ENCODE data around the gene FAM13C. TPM values are rescaled to one million over a fixed set of nuclear protein-coding genes. Genes with fewer than 3 reads are reported as not detected.

FAM13C gene
- total RNA-seq, 4 donors from 2014 or later: 45.1 to 62.9 (median 53.1) TPM

- WGBS: 94% methylated on average over 2 of the region's 2 CpGs
- Histone ChIP-seq H3K9me3 (no peaks in the 10 kb centered on the region), H3K27ac (replicated peaks in 1 of 4) (no peak overlapping the region), H3K36me3 (peaks cover 0 to 9% (median 0%) of the 10 kb centered on the region in 4 donors), H3K4me1 (peaks cover 13 to 69% (median 60%) of the 10 kb centered on the region in 4 donors), H3K4me3 (no peak overlapping the region), H3K27me3 (no peaks in the 10 kb centered on the region)
- intact Hi-C loops (cut with DNase I): no loop called here
- DNase-seq (ENCODE audit: extremely low spot score): no peak
- TF ChIP-seq CTCF (IDR thresholded peaks at IDR 0.05): no peak
Observed at GRCh38 chr10:59304521-59305097, 57.7 kb downstream of the FAM13C start.

- Histone ChIP-seq H3K27me3 (no peaks in the 10 kb centered on the region), H3K36me3 (peaks cover 0 to 15% (median 0%) of the 10 kb centered on the region in 4 donors), H3K9me3 (no peaks in the 10 kb centered on the region), H3K27ac (replicated peaks in 1 of 4) (peak overlapping the region; percentile 42 to 64 (median 56)), H3K4me3 (no peak overlapping the region), H3K4me1 (peaks cover 0 to 53% (median 49%) of the 10 kb centered on the region in 4 donors)
- WGBS: 62% methylated on average over 1 of the region's 1 CpG
- TF ChIP-seq POLR2A (IDR thresholded peaks at IDR 0.05; ENCODE audit: low read depth): no peak
- TF ChIP-seq EP300 (IDR thresholded peaks at IDR 0.05): no peak
- TF ChIP-seq POLR2AphosphoS5 (IDR thresholded peaks at IDR 0.05): no peak
- no peak for TF ChIP-seq CTCF (IDR thresholded peaks at IDR 0.05)
- no peak for DNase-seq (ENCODE audit: extremely low spot score)
- intact Hi-C loops (cut with DNase I): no loop called here
Observed at GRCh38 chr10:59303018-59303417, 59.3 kb downstream of the FAM13C start.

- WGBS: 54% methylated on average over 4 of the region's 4 CpGs
- H3K4me3 ChIP-seq: no peak overlapping the region
- TF ChIP-seq CTCF (IDR thresholded peaks at IDR 0.05) (no peak), POLR2A (IDR thresholded peaks at IDR 0.05; ENCODE audit: low read depth) (no peak), POLR2AphosphoS5 (IDR thresholded peaks at IDR 0.05) (no peak), EP300 (IDR thresholded peaks at IDR 0.05) (no peak)
- H3K36me3 ChIP-seq: peaks cover 0 to 17% (median 0%) of the 10 kb centered on the region in 4 donors
- H3K4me1 ChIP-seq: peaks cover 0 to 53% (median 50%) of the 10 kb centered on the region in 4 donors
- intact Hi-C loops (cut with DNase I): no loop called here
- H3K27ac ChIP-seq (replicated peaks in 1 of 4): peak overlapping the region; percentile 52 to 64 (median 60)
- H3K9me3 ChIP-seq: no peaks in the 10 kb centered on the region
- no peaks in the 10 kb centered on the region for H3K27me3 ChIP-seq
- DNase-seq (ENCODE audit: extremely low spot score): no peak
Observed at GRCh38 chr10:59302381-59302780, 60.0 kb downstream of the FAM13C start.

- Histone ChIP-seq H3K27me3 (no peaks in the 10 kb centered on the region), H3K27ac (replicated peaks in 1 of 4) (peak overlapping the region; percentile 42 to 61 (median 56)), H3K4me3 (no peak overlapping the region), H3K36me3 (peaks cover 0 to 11% (median 0%) of the 10 kb centered on the region in 4 donors), H3K9me3 (no peaks in the 10 kb centered on the region), H3K4me1 (peaks cover 0 to 65% (median 57%) of the 10 kb centered on the region in 4 donors)
- WGBS: 77% methylated on average over 6 of the region's 6 CpGs
- no peak for TF ChIP-seq POLR2AphosphoS5 (IDR thresholded peaks at IDR 0.05)
- TF ChIP-seq EP300 (IDR thresholded peaks at IDR 0.05): no peak
- no peak for DNase-seq (ENCODE audit: extremely low spot score)
- intact Hi-C loops (cut with DNase I): no loop called here
Observed at GRCh38 chr10:59301067-59301754, 61.1 kb downstream of the FAM13C start.

GRCh38 chr10:59300386-59300785, 62.0 kb downstream of the FAM13C start:
- 89% methylated on average over 1 of the region's 1 CpG for WGBS
- Histone ChIP-seq H3K27ac (replicated peaks in 1 of 4) (no peak overlapping the region), H3K4me1 (peaks cover 0 to 71% (median 63%) of the 10 kb centered on the region in 4 donors), H3K9me3 (no peaks in the 10 kb centered on the region), H3K27me3 (no peaks in the 10 kb centered on the region), H3K36me3 (peaks cover 0 to 8% (median 0%) of the 10 kb centered on the region in 4 donors), H3K4me3 (no peak overlapping the region)
- intact Hi-C loops (cut with DNase I): no loop called here
- TF ChIP-seq POLR2A (IDR thresholded peaks at IDR 0.05; ENCODE audit: low read depth) (no peak), EP300 (IDR thresholded peaks at IDR 0.05) (no peak), POLR2AphosphoS5 (IDR thresholded peaks at IDR 0.05) (no peak), CTCF (IDR thresholded peaks at IDR 0.05) (no peak)
- DNase-seq (ENCODE audit: extremely low spot score): no peak

Data from esophagus muscularis mucosa (tissue), 4 donors.